VCaP (cell line): ENCODE results near the gene IFNK.
A peak's percentile ranks its signal among the peaks of the same experiment; 100 is the strongest.

Source experiments
- H3K27ac ChIP-seq: fragments of 450-650 bp; 2 replicates; pipeline ENCODE4 v1.5.1; 2017
- CTCF ChIP-seq: fragments of 450-650 bp; conservative IDR thresholded peaks from 2 replicates; pipeline ENCODE4 v1.5.1; 2017; ENCODE audit warnings: mild to moderate bottlenecking, moderate library complexity

Gene IFNK

GRCh38 chr9:27549196-27549755, 25.2 kb downstream of the IFNK start:
- TF ChIP-seq CTCF: no peak
- no peak overlapping the region for H3K27ac ChIP-seq

GRCh38 chr9:27554712-27555111, 30.6 kb downstream of the IFNK start:
- no peak for TF ChIP-seq CTCF
- H3K27ac ChIP-seq: no peak overlapping the region

GRCh38 chr9:27556470-27556869, 32.4 kb downstream of the IFNK start:
- H3K27ac ChIP-seq: no peak overlapping the region
- no peak for TF ChIP-seq CTCF

GRCh38 chr9:27558307-27558706, 34.2 kb downstream of the IFNK start:
- TF ChIP-seq CTCF: no peak
- no peak overlapping the region for H3K27ac ChIP-seq

- H3K27ac ChIP-seq: no peak overlapping the region
- TF ChIP-seq CTCF: no peak
These were observed 36.4 kb downstream of the IFNK start for GRCh38 chr9:27560457-27560856.

GRCh38 chr9:27561685-27562084, 37.6 kb downstream of the IFNK start:
- H3K27ac ChIP-seq: peak overlapping the region; percentile 21
- TF ChIP-seq CTCF: no peak

- TF ChIP-seq CTCF: no peak
- no peak overlapping the region for H3K27ac ChIP-seq
These were observed 39.8 kb downstream of the IFNK start for GRCh38 chr9:27563738-27564430.
